CD4-positive, alpha-beta T cell (primary cell): ENCODE results near the gene EPB41L4B. TPM values are rescaled to one million over a fixed set of nuclear protein-coding genes. Genes with fewer than 3 reads are reported as not detected.

Experiments used
- ATAC-seq: fragments of 200-7000 bp; cut with Tn5 transposase; one replicate; pipeline ENCODE4 v1.10.0; 2022; ENCODE audit warnings: mild to moderate bottlenecking; ENCODE audit not compliant: poor library complexity
- CTCF ChIA-PET: fragments of 350-600 bp; sonication (Branson Sonifier 250); formaldehyde crosslinking; loops from one replicate; lab custom pipeline; 2021; ENCODE audit warnings: antibody characterized with exemption, inconsistent platforms; lab: Charles Lee
- POLR2A ChIA-PET: fragments of 350-600 bp; sonication (Branson Sonifier 250); formaldehyde crosslinking; loops from one replicate; lab custom pipeline; 2021; ENCODE audit warnings: antibody characterized with exemption, inconsistent platforms; lab: Charles Lee
- DNase-seq, 14 experiments: peaks; one replicate each; pipeline ENCODE4 v3.0.0-alpha.2; 2013 to 2020; ENCODE audit warnings: mixed read lengths in 2 of 14
- H3K27ac ChIP-seq, 2 donors: one replicate each; pipeline versions ENCODE4 v1.5.1 to v1.7.0; 2013; ENCODE audit warnings: low read length in 2 of 2, low read depth in 1 of 2, mild to moderate bottlenecking in 1 of 2
- H3K27me3 ChIP-seq, 2 experiments: 1 replicate in 1 of 2; 2 replicates in 1 of 2; pipeline versions ENCODE4 v1.6.1 to v1.7.0; 2013; ENCODE audit warnings: low read length in 2 of 2, control low read depth in 1 of 2, mild to moderate bottlenecking in 1 of 2, moderate library complexity in 1 of 2; ENCODE audit not compliant: insufficient read depth in 2 of 2, control insufficient read depth in 1 of 2
- H3K36me3 ChIP-seq: one replicate; pipeline ENCODE4 v1.6.1; 2013; ENCODE audit warnings: low read length, control low read depth; ENCODE audit not compliant: insufficient read depth
- H3K4me1 ChIP-seq: one replicate; pipeline ENCODE4 v1.6.1; 2013; ENCODE audit warnings: low read length, control low read depth; ENCODE audit not compliant: insufficient read depth
- H3K4me3 ChIP-seq: one replicate; pipeline ENCODE4 v1.5.1; 2013; ENCODE audit warnings: mild to moderate bottlenecking, low read length, moderate library complexity
- H3K9me3 ChIP-seq, 2 experiments: 1 replicate in 1 of 2; 2 replicates in 1 of 2; pipeline versions ENCODE4 v1.6.1 to v1.7.0; 2013; ENCODE audit warnings: low read length in 2 of 2, mild to moderate bottlenecking in 2 of 2, control low read depth in 1 of 2, moderate library complexity in 1 of 2; ENCODE audit not compliant: control insufficient read depth in 1 of 2, insufficient read depth in 1 of 2
- H3K27ac Mint-ChIP-seq: one replicate; pipeline ENCODE4 v1.8.0; 2020; ENCODE audit warnings: mixed read lengths
- H3K27me3 Mint-ChIP-seq: one replicate; pipeline ENCODE4 v1.8.0; 2021; ENCODE audit warnings: mixed read lengths
- H3K36me3 Mint-ChIP-seq: one replicate; pipeline ENCODE4 v1.8.0; 2021; ENCODE audit warnings: low read depth, mixed read lengths
- H3K4me1 Mint-ChIP-seq: one replicate; pipeline ENCODE4 v1.8.0; 2021; ENCODE audit warnings: low read depth, mixed read lengths
- H3K4me3 Mint-ChIP-seq: one replicate; pipeline ENCODE4 v1.8.0; 2020; ENCODE audit warnings: mild to moderate bottlenecking, mixed read lengths
- H3K9me3 Mint-ChIP-seq: one replicate; pipeline ENCODE4 v1.8.0; 2020; ENCODE audit warnings: mixed read lengths
- CTCF ChIP-seq: fragments of 200-600 bp; IDR thresholded peaks from one replicate; pipeline ENCODE4 v1.8.0; 2022; ENCODE audit warnings: antibody characterized with exemption, mild to moderate bottlenecking
- intact Hi-C, 2 experiments: fragments of 100-400 bp; cut with DNase I in 1 of 2; cut with micrococcal nuclease in 1 of 2; formaldehyde crosslinking; loops; one replicate each; pipeline versions ENCODE4 v1.15.1 to v1.9.0; 2023 to 2025; cut with DNase I, micrococcal nuclease
- total RNA-seq, 174 experiments: library from RNA in 2 of 174; stranded (reverse) in 2 of 174; gene quantifications; one replicate each; pipeline ENCODE4 v1.2.3 and lab custom pipeline; 2021 to 2026

The EPB41L4B gene
- total RNA-seq, 2 experiments from 2014 or later, result not detected

- Histone ChIP-seq H3K36me3 (no peaks in the 10 kb centered on the region), H3K4me3 (no peak overlapping the region), H3K9me3 (peaks cover 0 to 6% of the 10 kb centered on the region in 2 experiments), H3K27ac (no peak overlapping the region), H3K4me1 (no peaks in the 10 kb centered on the region), H3K27me3 (peaks cover 17 to 30% of the 10 kb centered on the region in 2 experiments)
- intact Hi-C loops, result no loop called here
- H3K9me3 Mint-ChIP-seq, result peaks cover 4% of the 10 kb centered on the region
- peaks cover 4% of the 10 kb centered on the region for H3K4me1 Mint-ChIP-seq
- no peak for DNase-seq
- TF ChIP-seq CTCF, result no peak
- ChIA-PET POLR2A (no interaction called here), CTCF (interaction anchor here (1.1 kb wide), 1 partner anchor 15 kb away, joined by 3 read pairs; no protein-coding TSS in a partner anchor)
- H3K4me3 Mint-ChIP-seq, result no peak overlapping the region
- peaks cover 50% of the 10 kb centered on the region for H3K27me3 Mint-ChIP-seq
- no peak overlapping the region for H3K27ac Mint-ChIP-seq
- ATAC-seq, result no peak
- no peaks in the 10 kb centered on the region for H3K36me3 Mint-ChIP-seq
Observed at GRCh38 chr9:109162677-109163076, 158.2 kb downstream of the EPB41L4B start.

DNA sequence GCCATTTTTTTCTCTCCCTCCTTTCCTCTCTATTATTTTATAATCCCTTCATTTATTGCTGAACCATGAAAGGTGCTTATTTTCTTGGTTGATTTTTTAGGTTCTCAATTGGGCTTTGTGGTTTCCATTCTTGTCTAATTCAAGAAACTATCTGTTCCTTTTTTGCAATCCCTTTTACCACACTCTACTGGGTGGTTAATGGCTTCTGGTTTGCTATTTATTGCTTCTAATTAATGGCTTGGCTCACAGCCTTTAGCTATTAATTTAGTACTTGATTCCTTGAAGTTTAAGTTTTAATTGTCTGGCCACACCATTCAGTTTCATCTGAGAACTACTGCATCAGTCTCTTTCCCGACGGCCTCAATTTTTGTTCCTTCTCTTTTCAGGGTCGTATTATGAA, 159.4 kb downstream of the EPB41L4B start:
- intact Hi-C loops, result no loop called here
- Mint-ChIP-seq H3K9me3 (peaks cover 4% of the 10 kb centered on the region), H3K4me3 (no peak overlapping the region), H3K27me3 (peaks cover 44% of the 10 kb centered on the region), H3K27ac (no peak overlapping the region), H3K4me1 (no peaks in the 10 kb centered on the region), H3K36me3 (no peaks in the 10 kb centered on the region)
- CTCF ChIA-PET, result no interaction called here
- Histone ChIP-seq H3K4me1 (no peaks in the 10 kb centered on the region), H3K36me3 (no peaks in the 10 kb centered on the region), H3K4me3 (no peak overlapping the region), H3K27ac (no peak overlapping the region), H3K9me3 (peaks cover 0 to 5% of the 10 kb centered on the region in 2 experiments), H3K27me3 (peaks cover 11 to 24% of the 10 kb centered on the region in 2 experiments)
- ATAC-seq, result no peak
- POLR2A ChIA-PET, result no interaction called here
- no peak for DNase-seq
- TF ChIP-seq CTCF, result no peak

- no peaks in the 10 kb centered on the region for H3K4me1 ChIP-seq
- intact Hi-C loops, result no loop called here
- DNase-seq (no peak), ATAC-seq (no peak)
- no peak overlapping the region for H3K27ac ChIP-seq
- no peak for TF ChIP-seq CTCF
- Mint-ChIP-seq H3K4me1 (no peaks in the 10 kb centered on the region), H3K27me3 (peaks cover 25% of the 10 kb centered on the region), H3K9me3 (peaks cover 4% of the 10 kb centered on the region), H3K4me3 (no peak overlapping the region), H3K36me3 (no peaks in the 10 kb centered on the region), H3K27ac (no peak overlapping the region)
- CTCF ChIA-PET, result no interaction called here
- POLR2A ChIA-PET, result no interaction called here
- no peaks in the 10 kb centered on the region for H3K36me3 ChIP-seq
- H3K4me3 ChIP-seq, result no peak overlapping the region
- peaks cover 5% of the 10 kb centered on the region in 2 experiments for H3K27me3 ChIP-seq
- no peaks in the 10 kb centered on the region for H3K9me3 ChIP-seq
Observed at GRCh38 chr9:109159583-109159982, 161.3 kb downstream of the EPB41L4B start.
